Colonic mucosa (tissue), 4 donors: ENCODE data around the gene TUBB2B. TPM values are rescaled to one million over a fixed set of nuclear protein-coding genes. Genes with fewer than 3 reads are reported as not detected.

Experiments
- DNase-seq: peaks from one replicate; pipeline ENCODE4 v3.0.0-alpha.2; 2020
- H3K27ac ChIP-seq: fragments of 200-600 bp; one replicate; pipeline ENCODE4 v1.8.0; 2021
- H3K27me3 ChIP-seq: fragments of 200-600 bp; one replicate; pipeline ENCODE4 v1.8.0; 2021
- H3K36me3 ChIP-seq: fragments of 200-600 bp; one replicate; pipeline ENCODE4 v1.8.0; 2021
- H3K4me1 ChIP-seq: fragments of 200-600 bp; one replicate; pipeline ENCODE4 v1.8.0; 2021; ENCODE audit warnings: mild to moderate bottlenecking
- H3K4me3 ChIP-seq: fragments of 200-600 bp; one replicate; pipeline ENCODE4 v1.8.0; 2021
- H3K9ac ChIP-seq, 2 donors: one replicate each; pipeline ENCODE4 v1.7.0; 2013; ENCODE audit warnings: control low read depth in 2 of 2, low read depth in 2 of 2, low read length in 2 of 2
- H3K9me3 ChIP-seq: fragments of 200-600 bp; one replicate; pipeline ENCODE4 v1.8.0; 2021
- intact Hi-C: fragments of 100-400 bp; cut with DNase I; formaldehyde crosslinking; loops from one replicate; pipeline ENCODE4 v1.14.1; 2022
- total RNA-seq, 2 donors: library from RNA; stranded (reverse); fragmentation: NEBNext Ultra II Directional in 1 of 2; extraction: Animal tissue kit (Norgen Biotek cat#: 25700) in 1 of 2; gene quantifications; one replicate each; pipeline ENCODE4 v1.2.1, GENCODE V29; 2021
- TF ChIP-seq, protein P1 (sequence below): fragments of 200-600 bp; IDR thresholded peaks from one replicate; pipeline ENCODE4 v1.8.0; 2022; ENCODE audit warnings: antibody characterized with exemption, mild to moderate bottlenecking
- donor health status: healthy.
- donor health status: DM: no; HTN: no; CAD: no.
- donor health status: DM: no; HTN: no; CAD: no.

Gene TUBB2B
- total RNA-seq, 2 donors from 2014 or later: 2.3 to 5.8 TPM

DNA sequence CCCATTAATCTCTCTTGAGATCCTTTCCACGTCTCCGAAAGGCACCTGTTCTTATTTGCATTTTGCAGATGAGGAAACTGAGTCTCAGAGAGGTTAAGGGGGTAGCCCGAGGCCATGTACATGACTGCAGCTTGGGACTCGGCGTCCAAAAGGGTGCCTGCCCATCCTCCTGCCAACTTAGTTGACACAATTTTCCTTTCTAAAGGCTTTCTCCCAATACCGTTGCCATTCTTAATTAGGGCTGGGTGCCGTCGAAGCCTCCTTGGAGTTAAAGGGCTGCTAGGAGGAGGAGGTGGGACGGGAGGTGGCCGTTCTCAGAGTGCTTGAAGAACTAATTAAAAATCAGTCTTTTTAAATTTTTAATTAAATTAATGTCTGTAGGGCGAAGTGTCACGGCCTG, 30.7 kb upstream of the TUBB2B start:
- H3K36me3 ChIP-seq: no peaks in the 10 kb centered on the region
- H3K9ac ChIP-seq: peak overlapping the region in 1 of 2 donors; percentile 89
- intact Hi-C loops: no loop called here
- DNase-seq: no peak
- TF ChIP-seq, protein P1, sequence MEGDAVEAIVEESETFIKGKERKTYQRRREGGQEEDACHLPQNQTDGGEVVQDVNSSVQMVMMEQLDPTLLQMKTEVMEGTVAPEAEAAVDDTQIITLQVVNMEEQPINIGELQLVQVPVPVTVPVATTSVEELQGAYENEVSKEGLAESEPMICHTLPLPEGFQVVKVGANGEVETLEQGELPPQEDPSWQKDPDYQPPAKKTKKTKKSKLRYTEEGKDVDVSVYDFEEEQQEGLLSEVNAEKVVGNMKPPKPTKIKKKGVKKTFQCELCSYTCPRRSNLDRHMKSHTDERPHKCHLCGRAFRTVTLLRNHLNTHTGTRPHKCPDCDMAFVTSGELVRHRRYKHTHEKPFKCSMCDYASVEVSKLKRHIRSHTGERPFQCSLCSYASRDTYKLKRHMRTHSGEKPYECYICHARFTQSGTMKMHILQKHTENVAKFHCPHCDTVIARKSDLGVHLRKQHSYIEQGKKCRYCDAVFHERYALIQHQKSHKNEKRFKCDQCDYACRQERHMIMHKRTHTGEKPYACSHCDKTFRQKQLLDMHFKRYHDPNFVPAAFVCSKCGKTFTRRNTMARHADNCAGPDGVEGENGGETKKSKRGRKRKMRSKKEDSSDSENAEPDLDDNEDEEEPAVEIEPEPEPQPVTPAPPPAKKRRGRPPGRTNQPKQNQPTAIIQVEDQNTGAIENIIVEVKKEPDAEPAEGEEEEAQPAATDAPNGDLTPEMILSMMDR: no peak
- H3K4me1 ChIP-seq: no peaks in the 10 kb centered on the region
- no peaks in the 10 kb centered on the region for H3K27me3 ChIP-seq
- peak overlapping the region; percentile 100 for H3K4me3 ChIP-seq
- no peaks in the 10 kb centered on the region for H3K9me3 ChIP-seq
- H3K27ac ChIP-seq: no peak overlapping the region

DNA sequence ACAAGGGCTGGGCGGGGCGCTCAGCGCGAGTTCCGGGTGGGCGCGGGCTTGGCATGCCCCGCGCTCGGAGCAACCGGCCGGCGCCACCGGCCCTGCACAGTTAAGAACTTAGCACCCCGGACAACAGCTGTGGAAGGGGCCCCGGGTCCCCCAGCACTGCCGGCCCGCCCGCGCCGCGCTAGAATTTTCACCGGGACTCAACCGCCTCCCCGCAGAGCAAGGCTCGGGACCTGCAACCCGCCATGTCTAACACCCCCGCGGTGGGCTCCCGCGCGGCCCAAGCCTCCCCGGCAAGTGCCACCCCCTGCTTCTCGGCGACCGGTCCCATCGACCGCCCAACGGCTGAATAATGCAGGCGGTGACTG, 26.1 kb upstream of the TUBB2B start:
- H3K27ac ChIP-seq: no peak overlapping the region
- H3K9ac ChIP-seq: no peak overlapping the region
- no peak for DNase-seq
- peaks cover 5% of the 10 kb centered on the region for H3K27me3 ChIP-seq
- H3K36me3 ChIP-seq: no peaks in the 10 kb centered on the region
- no peaks in the 10 kb centered on the region for H3K4me1 ChIP-seq
- TF ChIP-seq, protein P1: no peak
- intact Hi-C loops: no loop called here
- no peaks in the 10 kb centered on the region for H3K9me3 ChIP-seq
- no peak overlapping the region for H3K4me3 ChIP-seq

DNA sequence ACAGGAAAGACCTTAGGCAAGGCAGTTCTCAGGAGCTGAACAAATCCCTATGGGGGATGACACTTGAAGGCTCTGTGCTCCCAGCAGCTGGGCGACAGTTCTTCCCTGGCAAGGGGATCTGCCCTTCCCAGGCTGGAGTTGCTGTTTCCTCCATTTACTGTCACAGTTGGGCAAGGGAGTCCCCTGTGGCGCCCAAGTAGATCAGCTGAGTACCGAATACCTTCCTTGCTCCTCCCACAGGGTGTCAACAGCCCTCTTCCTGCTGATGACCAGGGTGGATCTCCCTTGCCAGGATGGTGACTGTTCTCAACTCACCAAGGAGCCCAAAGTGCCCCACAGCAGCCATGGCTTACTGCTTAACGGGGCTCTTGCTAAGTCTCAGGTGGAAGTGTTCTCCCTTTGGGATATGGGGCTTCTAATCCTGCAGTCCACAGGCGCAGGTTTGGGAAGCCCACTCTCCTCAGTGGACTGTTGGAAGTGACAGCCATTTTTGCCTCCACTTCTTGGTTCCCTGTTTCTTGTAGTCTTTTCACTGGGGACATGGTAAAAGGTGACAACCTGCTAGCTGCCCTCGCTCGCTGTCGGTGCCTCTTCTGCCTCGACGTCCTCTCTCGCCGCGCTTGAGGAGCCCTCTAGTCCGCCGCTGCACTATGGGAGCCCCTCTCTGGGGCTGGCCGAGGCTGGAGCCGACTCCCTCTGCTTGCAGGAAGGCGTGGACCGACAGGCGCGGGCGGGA, 25.6 kb upstream of the TUBB2B start:
- no peak overlapping the region for H3K4me3 ChIP-seq
- H3K27me3 ChIP-seq: peaks cover 5% of the 10 kb centered on the region
- no peak overlapping the region for H3K9ac ChIP-seq
- TF ChIP-seq, protein P1: no peak
- H3K27ac ChIP-seq: no peak overlapping the region
- H3K4me1 ChIP-seq: no peaks in the 10 kb centered on the region
- intact Hi-C loops: no loop called here
- DNase-seq: no peak
- no peaks in the 10 kb centered on the region for H3K36me3 ChIP-seq
- no peaks in the 10 kb centered on the region for H3K9me3 ChIP-seq

DNA sequence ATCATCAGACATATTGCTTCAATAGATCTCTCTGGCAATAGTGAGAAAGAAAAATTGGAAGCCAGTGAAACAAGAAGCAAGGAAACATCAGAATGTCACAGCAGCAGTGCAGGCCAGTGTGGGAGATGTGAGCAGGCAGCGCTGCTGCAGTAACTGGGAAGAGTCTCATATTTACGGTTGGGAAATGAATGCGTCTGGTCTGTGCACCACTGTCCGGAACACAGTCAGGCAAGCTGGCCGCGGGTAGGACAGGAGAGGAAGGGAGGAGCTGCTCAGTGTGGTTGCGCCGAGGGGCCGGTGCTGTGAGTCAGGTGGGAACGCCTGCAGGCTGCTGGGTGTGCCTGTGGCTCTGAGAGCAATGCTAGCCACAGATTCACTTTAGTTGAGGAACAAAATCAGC, 24.9 kb upstream of the TUBB2B start:
- peaks cover 5% of the 10 kb centered on the region for H3K27me3 ChIP-seq
- H3K4me1 ChIP-seq: no peaks in the 10 kb centered on the region
- no peaks in the 10 kb centered on the region for H3K9me3 ChIP-seq
- TF ChIP-seq, protein P1: no peak
- H3K9ac ChIP-seq: no peak overlapping the region
- DNase-seq: no peak
- H3K27ac ChIP-seq: no peak overlapping the region
- intact Hi-C loops: no loop called here
- H3K36me3 ChIP-seq: no peaks in the 10 kb centered on the region
- H3K4me3 ChIP-seq: no peak overlapping the region

DNA sequence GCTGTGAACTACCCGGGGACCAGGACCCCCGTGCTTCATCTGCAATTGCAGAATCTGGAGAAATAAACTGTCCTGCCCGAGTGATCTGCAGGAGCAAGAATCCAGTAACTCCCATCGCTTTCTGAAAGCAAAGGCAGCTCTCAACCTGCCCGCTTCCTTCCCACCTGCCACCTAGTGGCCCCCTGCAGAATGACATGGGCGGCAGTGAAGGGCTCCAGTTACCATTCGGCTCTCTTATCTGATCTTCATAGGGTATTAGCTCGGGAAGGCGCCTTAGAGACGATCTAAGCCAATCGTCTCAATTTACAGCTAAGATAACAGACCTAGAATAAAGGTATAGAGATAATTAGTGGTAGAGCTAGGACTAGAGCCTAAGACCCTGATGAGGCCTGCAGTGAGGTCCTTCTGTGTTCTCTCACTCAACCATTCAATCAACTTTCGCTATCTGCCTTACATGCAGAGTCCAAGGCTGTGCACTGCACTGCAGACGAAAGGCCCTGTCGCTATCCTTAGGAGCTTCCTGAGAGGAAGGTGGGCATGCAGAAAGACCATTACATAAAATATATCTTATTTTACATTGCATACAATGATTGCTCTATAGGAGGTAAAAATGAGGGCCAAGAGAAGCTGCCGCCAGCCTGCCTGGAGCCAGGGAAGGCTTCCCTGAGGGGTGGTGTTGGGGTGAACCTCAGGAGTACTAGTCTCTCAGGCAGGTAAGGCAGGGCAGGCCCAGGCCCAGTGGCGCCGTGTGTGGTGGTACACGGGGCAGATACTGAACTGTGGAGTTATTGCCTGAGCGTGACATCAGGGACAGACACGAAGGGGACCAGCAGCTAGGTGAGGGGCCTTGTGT, 24.2 kb upstream of the TUBB2B start:
- Histone ChIP-seq H3K4me3 (no peak overlapping the region), H3K9me3 (no peaks in the 10 kb centered on the region), H3K4me1 (no peaks in the 10 kb centered on the region), H3K9ac (no peak overlapping the region), H3K36me3 (no peaks in the 10 kb centered on the region), H3K27me3 (peaks cover 5% of the 10 kb centered on the region), H3K27ac (no peak overlapping the region)
- intact Hi-C loops: loop anchor here (2.0 kb wide), 1 partner anchor 125 kb away; no protein-coding TSS in a partner anchor
- DNase-seq: peak; percentile 93
- TF ChIP-seq, protein P1: peak; percentile 96
